ENCODE results near the gene TSC22D2. TPM values are rescaled to one million over a fixed set of nuclear protein-coding genes. Genes with fewer than 3 reads are reported as not detected.

Gene TSC22D2
- total RNA-seq, 1 experiment from 2014 or later = 26.5 TPM

GRCh38 chr3:150464684-150465083 is 56.6 kb downstream of the TSC22D2 start:
- H3K79me2 ChIP-seq (ENCODE audit: insufficient read depth, low read length) = no peaks in the 10 kb centered on the region
- no peak overlapping the region for H4K8ac ChIP-seq (replicated peaks; ENCODE audit: insufficient read length, low read depth, low read length)
- no peaks in the 10 kb centered on the region for H3K4me1 ChIP-seq (ENCODE audit: insufficient read depth, low read length)
- no peak overlapping the region for H2BK5ac ChIP-seq (ENCODE audit: insufficient read length, low read length)
- no peak overlapping the region for H4K5ac ChIP-seq (ENCODE audit: insufficient read length, low read depth, low read length)
- no peak for TF ChIP-seq CTCF (conservative IDR thresholded peaks at IDR 0.05)
- no peak for DNase-seq
- H3K9me3 ChIP-seq (ENCODE audit: control insufficient read depth, low read depth, low read length) = no peaks in the 10 kb centered on the region
- H3K4ac ChIP-seq (ENCODE audit: low read depth, low read length) = no peak overlapping the region
- no peak overlapping the region for H3K4me3 Mint-ChIP-seq
- H3T11ph ChIP-seq (ENCODE audit: low read length) = no peak overlapping the region
- WGBS (ENCODE audit: extremely low coverage, insufficient read length, low lambda C conversion rate) = no CpG with 5 or more reads among the region's 2 CpGs
- no peak overlapping the region for H2BK15ac ChIP-seq (ENCODE audit: low read depth, low read length)
- H3K23me2 ChIP-seq (ENCODE audit: insufficient read length, low read depth, low read length, poor library complexity, severe bottlenecking) = no peaks in the 10 kb centered on the region
- H2AK5ac ChIP-seq (ENCODE audit: insufficient read length, low read length) = no peak overlapping the region
- no peaks in the 10 kb centered on the region for H3K27me3 ChIP-seq (ENCODE audit: insufficient read depth, low read length)
- H3K27ac Mint-ChIP-seq = no peak overlapping the region
- peaks cover 26 to 27% of the 10 kb centered on the region in 2 experiments for H3K4me1 Mint-ChIP-seq
- H4K91ac ChIP-seq (ENCODE audit: insufficient read length, low read depth, low read length) = no peak overlapping the region
- no peaks in the 10 kb centered on the region for H3K9me3 Mint-ChIP-seq
- H2BK120ac ChIP-seq (ENCODE audit: low read depth, low read length, poor library complexity, severe bottlenecking) = no peak overlapping the region
- H2BK12ac ChIP-seq (ENCODE audit: insufficient read length, low read depth, low read length) = no peak overlapping the region
- no peak overlapping the region for H3K9ac ChIP-seq (ENCODE audit: extremely low read depth, insufficient read length, low read length)
- no peaks in the 10 kb centered on the region for H3K79me1 ChIP-seq (ENCODE audit: insufficient read depth, low read depth, low read length, poor library complexity, severe bottlenecking)
- H3K27ac ChIP-seq (ENCODE audit: insufficient read length, low read depth, low read length) = no peak overlapping the region
- no peaks in the 10 kb centered on the region; a peak in 1 of 7 replicates for H3K36me3 Mint-ChIP-seq (ENCODE audit: insufficient read depth in 1 of 3, low read depth in 3 of 3)
- no peak overlapping the region for H3K18ac ChIP-seq (ENCODE audit: insufficient read length, low read depth, low read length)
- H4K20me1 ChIP-seq (ENCODE audit: control insufficient read depth, insufficient read depth, insufficient read length) = no peaks in the 10 kb centered on the region
- H3K14ac ChIP-seq (ENCODE audit: insufficient read depth, low read length) = no peak overlapping the region
- H2BK20ac ChIP-seq (ENCODE audit: low read depth, low read length, poor library complexity, severe bottlenecking) = no peak overlapping the region
- no peak overlapping the region for H3K56ac ChIP-seq (ENCODE audit: insufficient read length, low read depth, low read length)
- no peak overlapping the region for H3K4me2 ChIP-seq (ENCODE audit: insufficient read depth, insufficient read length, low read length)
- no peak overlapping the region for H3K23ac ChIP-seq (ENCODE audit: insufficient read length, low read depth, low read length)
- H2AFZ ChIP-seq (ENCODE audit: low read length) = no peak overlapping the region
- no peaks in the 10 kb centered on the region for H3K27me3 Mint-ChIP-seq (ENCODE audit: low read depth)

Measured in H9 (cell line).